Measurements from ENCODE around the gene CITED2.

CITED2 gene

GRCh38 chr6:139394027-139394649, 19.7 kb upstream of the CITED2 start:
- TF ChIP-seq, protein P1, sequence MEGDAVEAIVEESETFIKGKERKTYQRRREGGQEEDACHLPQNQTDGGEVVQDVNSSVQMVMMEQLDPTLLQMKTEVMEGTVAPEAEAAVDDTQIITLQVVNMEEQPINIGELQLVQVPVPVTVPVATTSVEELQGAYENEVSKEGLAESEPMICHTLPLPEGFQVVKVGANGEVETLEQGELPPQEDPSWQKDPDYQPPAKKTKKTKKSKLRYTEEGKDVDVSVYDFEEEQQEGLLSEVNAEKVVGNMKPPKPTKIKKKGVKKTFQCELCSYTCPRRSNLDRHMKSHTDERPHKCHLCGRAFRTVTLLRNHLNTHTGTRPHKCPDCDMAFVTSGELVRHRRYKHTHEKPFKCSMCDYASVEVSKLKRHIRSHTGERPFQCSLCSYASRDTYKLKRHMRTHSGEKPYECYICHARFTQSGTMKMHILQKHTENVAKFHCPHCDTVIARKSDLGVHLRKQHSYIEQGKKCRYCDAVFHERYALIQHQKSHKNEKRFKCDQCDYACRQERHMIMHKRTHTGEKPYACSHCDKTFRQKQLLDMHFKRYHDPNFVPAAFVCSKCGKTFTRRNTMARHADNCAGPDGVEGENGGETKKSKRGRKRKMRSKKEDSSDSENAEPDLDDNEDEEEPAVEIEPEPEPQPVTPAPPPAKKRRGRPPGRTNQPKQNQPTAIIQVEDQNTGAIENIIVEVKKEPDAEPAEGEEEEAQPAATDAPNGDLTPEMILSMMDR (conservative IDR thresholded peaks at IDR 0.05), result no peak
- H3K27ac ChIP-seq, result no peak overlapping the region

- TF ChIP-seq, protein P1 (conservative IDR thresholded peaks at IDR 0.05), result no peak
- no peak overlapping the region for H3K27ac ChIP-seq
These were observed 18.3 kb upstream of the CITED2 start for GRCh38 chr6:139392794-139393193.

DNA sequence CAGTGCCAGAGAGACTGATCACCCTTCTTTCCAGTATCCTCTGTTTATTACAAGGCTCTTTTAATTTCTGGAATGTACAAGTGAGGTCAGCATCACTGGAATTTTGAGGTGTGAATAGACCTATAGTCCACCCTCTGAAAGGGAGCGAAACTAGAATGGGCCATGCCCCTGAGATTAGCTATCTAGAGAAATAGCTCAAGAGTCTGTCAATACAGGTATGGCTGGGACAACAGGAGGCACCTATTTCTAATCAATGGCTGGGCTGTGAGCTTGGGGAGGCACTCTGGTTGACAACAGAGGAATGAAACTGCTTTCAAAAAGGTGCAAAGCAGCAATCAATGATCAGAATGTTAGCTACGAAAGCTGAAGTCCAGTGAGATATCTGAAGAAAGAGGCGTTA, 17.3 kb upstream of the CITED2 start:
- TF ChIP-seq, protein P1 (conservative IDR thresholded peaks at IDR 0.05), result no peak
- no peak overlapping the region for H3K27ac ChIP-seq

- H3K27ac ChIP-seq, result no peak overlapping the region
- TF ChIP-seq, protein P1 (conservative IDR thresholded peaks at IDR 0.05), result no peak
These were observed 16.0 kb upstream of the CITED2 start for GRCh38 chr6:139390447-139390846.

- TF ChIP-seq, protein P1 (conservative IDR thresholded peaks at IDR 0.05), result no peak
- H3K27ac ChIP-seq, result no peak overlapping the region
These were observed 13.9 kb upstream of the CITED2 start for GRCh38 chr6:139388384-139388783.

GRCh38 chr6:139386404-139386803, 12.0 kb upstream of the CITED2 start:
- TF ChIP-seq, protein P1 (conservative IDR thresholded peaks at IDR 0.05), result no peak
- H3K27ac ChIP-seq, result no peak overlapping the region

GRCh38 chr6:139381216-139381865, 6.9 kb upstream of the CITED2 start:
- TF ChIP-seq, protein P1 (conservative IDR thresholded peaks at IDR 0.05), result no peak

More at GRCh38 chr6:139381216-139381865, 6.9 kb upstream of the CITED2 start:
- no peak overlapping the region for H3K27ac ChIP-seq

Data from VCaP (cell line).